Measurements from ENCODE around the gene WASF1. TPM values are rescaled to one million over a fixed set of nuclear protein-coding genes. Genes with fewer than 3 reads are reported as not detected.

Gene WASF1
- total RNA-seq, 1 donor from 2014 or later = 81.1 TPM

DNA sequence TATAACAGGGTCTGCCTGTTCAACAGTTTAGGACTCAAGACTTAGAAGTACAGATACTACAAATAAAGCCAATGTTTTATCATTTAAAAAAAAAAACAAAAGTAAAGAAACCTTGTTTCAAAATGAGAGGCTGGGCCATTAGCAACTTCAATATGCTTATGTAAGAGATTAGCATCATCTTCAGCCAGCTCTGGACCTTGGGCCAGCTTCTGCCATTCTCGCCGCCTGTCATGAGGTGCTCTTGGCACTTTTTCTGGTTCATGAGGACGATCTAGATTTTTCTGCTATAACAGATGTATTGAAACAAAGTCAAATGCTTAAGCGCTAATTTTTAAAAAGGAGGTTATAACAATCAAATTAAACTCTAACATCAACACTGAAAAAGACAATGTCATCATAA lies 74.2 kb downstream of the WASF1 start:
- Mint-ChIP-seq H3K9me3 (no peaks in the 10 kb centered on the region), H3K27ac (no peak overlapping the region), H3K4me1 (peaks cover 16% of the 10 kb centered on the region), H3K27me3 (ENCODE audit: insufficient read depth, low read depth) (no peaks in the 10 kb centered on the region), H3K4me3 (no peak overlapping the region), H3K36me3 (peaks cover 38% of the 10 kb centered on the region)
- no peak for DNase-seq (ENCODE audit: low spot score)
- H3K27ac ChIP-seq = peak overlapping the region; percentile 40
- peaks cover 26% of the 10 kb centered on the region for H4K20me1 ChIP-seq (ENCODE audit: low read depth)
- H3K27me3 ChIP-seq = no peaks in the 10 kb centered on the region
- H2AFZ ChIP-seq (replicated peaks) = no peak overlapping the region
- H3K4me1 ChIP-seq = peaks cover 17% of the 10 kb centered on the region
- peaks cover 15% of the 10 kb centered on the region for H3F3A ChIP-seq (ENCODE audit: low read depth)
- peak overlapping the region; percentile 7 for H3K4me2 ChIP-seq
- H3K4me3 ChIP-seq = peak overlapping the region; percentile 3
- no peak overlapping the region for H3K9ac ChIP-seq
- TF ChIP-seq EZH2 (IDR thresholded peaks at IDR 0.05) (no peak), EZH2phosphoT487 (IDR thresholded peaks at IDR 0.05) (no peak)
- TF ChIP-seq, protein P1, sequence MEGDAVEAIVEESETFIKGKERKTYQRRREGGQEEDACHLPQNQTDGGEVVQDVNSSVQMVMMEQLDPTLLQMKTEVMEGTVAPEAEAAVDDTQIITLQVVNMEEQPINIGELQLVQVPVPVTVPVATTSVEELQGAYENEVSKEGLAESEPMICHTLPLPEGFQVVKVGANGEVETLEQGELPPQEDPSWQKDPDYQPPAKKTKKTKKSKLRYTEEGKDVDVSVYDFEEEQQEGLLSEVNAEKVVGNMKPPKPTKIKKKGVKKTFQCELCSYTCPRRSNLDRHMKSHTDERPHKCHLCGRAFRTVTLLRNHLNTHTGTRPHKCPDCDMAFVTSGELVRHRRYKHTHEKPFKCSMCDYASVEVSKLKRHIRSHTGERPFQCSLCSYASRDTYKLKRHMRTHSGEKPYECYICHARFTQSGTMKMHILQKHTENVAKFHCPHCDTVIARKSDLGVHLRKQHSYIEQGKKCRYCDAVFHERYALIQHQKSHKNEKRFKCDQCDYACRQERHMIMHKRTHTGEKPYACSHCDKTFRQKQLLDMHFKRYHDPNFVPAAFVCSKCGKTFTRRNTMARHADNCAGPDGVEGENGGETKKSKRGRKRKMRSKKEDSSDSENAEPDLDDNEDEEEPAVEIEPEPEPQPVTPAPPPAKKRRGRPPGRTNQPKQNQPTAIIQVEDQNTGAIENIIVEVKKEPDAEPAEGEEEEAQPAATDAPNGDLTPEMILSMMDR (IDR thresholded peaks at IDR 0.05) = no peak
- peaks cover 41% of the 10 kb centered on the region for H3K36me3 ChIP-seq
- no peaks in the 10 kb centered on the region for H3K9me3 ChIP-seq (ENCODE audit: low read depth)
- H3K79me2 ChIP-seq (ENCODE audit: low read depth) = no peaks in the 10 kb centered on the region

DNA sequence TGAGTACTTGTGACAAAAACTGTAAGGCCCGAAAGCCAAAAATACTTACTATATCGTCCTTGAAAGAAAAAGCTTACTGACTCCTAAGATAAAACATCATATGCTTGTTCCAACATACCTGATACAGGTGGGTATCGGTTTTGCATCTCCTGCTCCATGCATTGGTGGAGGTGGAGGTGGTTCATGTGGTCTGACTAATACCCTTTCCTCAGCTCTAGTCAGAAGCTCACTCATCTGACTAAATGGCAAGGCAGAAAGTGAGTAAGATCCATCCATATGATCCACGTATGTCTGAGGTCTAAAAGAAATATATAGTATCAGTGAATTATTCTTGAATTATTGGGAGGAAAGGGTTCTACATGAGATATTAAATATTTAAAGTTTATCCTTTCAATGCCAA lies 76.2 kb downstream of the WASF1 start:
- H3K27me3 ChIP-seq = no peaks in the 10 kb centered on the region
- H2AFZ ChIP-seq (replicated peaks) = no peak overlapping the region
- Mint-ChIP-seq H3K9me3 (no peaks in the 10 kb centered on the region), H3K4me1 (peaks cover 16% of the 10 kb centered on the region), H3K4me3 (no peak overlapping the region), H3K36me3 (peaks cover 36% of the 10 kb centered on the region), H3K27ac (no peak overlapping the region), H3K27me3 (ENCODE audit: insufficient read depth, low read depth) (no peaks in the 10 kb centered on the region)
- no peaks in the 10 kb centered on the region for H3K9me3 ChIP-seq (ENCODE audit: low read depth)
- DNase-seq (ENCODE audit: low spot score) = no peak
- no peak overlapping the region for H3K4me3 ChIP-seq
- TF ChIP-seq, protein P1 (IDR thresholded peaks at IDR 0.05) = no peak
- TF ChIP-seq EZH2 (IDR thresholded peaks at IDR 0.05) = no peak
- peaks cover 10% of the 10 kb centered on the region for H3F3A ChIP-seq (ENCODE audit: low read depth)
- peaks cover 17% of the 10 kb centered on the region for H4K20me1 ChIP-seq (ENCODE audit: low read depth)
- H3K36me3 ChIP-seq = peaks cover 43% of the 10 kb centered on the region
- no peak overlapping the region for H3K27ac ChIP-seq
- no peak overlapping the region for H3K9ac ChIP-seq
- H3K4me1 ChIP-seq = peaks cover 17% of the 10 kb centered on the region
- no peaks in the 10 kb centered on the region for H3K79me2 ChIP-seq (ENCODE audit: low read depth)
- no peak overlapping the region for H3K4me2 ChIP-seq

DNA sequence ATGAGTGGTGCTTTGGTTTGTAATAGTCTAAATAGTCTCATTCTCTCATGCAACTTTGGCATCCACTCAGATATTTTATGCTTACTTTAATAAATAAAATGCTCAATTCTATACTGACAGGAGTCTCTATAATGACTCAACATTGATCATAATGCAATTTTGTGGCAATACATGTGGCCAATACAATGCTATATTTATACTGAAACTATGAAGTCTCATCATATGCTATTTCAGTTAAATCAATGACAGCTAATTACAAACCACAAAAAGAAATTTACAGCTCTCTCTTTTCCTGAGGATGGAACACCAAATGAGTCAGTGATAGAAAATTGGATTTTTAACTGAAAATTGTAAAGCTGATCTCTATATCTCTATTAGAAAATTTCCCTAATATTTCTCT lies 77.1 kb downstream of the WASF1 start:
- H3K79me2 ChIP-seq (ENCODE audit: low read depth) = no peaks in the 10 kb centered on the region
- Mint-ChIP-seq H3K36me3 (peaks cover 35% of the 10 kb centered on the region), H3K4me3 (no peak overlapping the region), H3K27me3 (ENCODE audit: insufficient read depth, low read depth) (no peaks in the 10 kb centered on the region), H3K9me3 (no peaks in the 10 kb centered on the region), H3K4me1 (peaks cover 21% of the 10 kb centered on the region), H3K27ac (no peak overlapping the region)
- H3K4me2 ChIP-seq = no peak overlapping the region
- peaks cover 41% of the 10 kb centered on the region for H3K36me3 ChIP-seq
- H3K27me3 ChIP-seq = no peaks in the 10 kb centered on the region
- H3F3A ChIP-seq (ENCODE audit: low read depth) = peaks cover 12% of the 10 kb centered on the region
- no peak overlapping the region for H2AFZ ChIP-seq (replicated peaks)
- no peak overlapping the region for H3K9ac ChIP-seq
- TF ChIP-seq EZH2 (IDR thresholded peaks at IDR 0.05) (no peak), EZH2phosphoT487 (IDR thresholded peaks at IDR 0.05) (no peak)
- TF ChIP-seq, protein P1 (IDR thresholded peaks at IDR 0.05) = no peak
- H3K4me3 ChIP-seq = no peak overlapping the region
- no peak overlapping the region for H3K27ac ChIP-seq
- H3K4me1 ChIP-seq = peaks cover 23% of the 10 kb centered on the region
- H3K9me3 ChIP-seq (ENCODE audit: low read depth) = no peaks in the 10 kb centered on the region
- peaks cover 16% of the 10 kb centered on the region for H4K20me1 ChIP-seq (ENCODE audit: low read depth)
- no peak for DNase-seq (ENCODE audit: low spot score)

All from neural progenitor cell (in vitro differentiated cells).